ENCODE measurements around the gene BNC2.

DNA sequence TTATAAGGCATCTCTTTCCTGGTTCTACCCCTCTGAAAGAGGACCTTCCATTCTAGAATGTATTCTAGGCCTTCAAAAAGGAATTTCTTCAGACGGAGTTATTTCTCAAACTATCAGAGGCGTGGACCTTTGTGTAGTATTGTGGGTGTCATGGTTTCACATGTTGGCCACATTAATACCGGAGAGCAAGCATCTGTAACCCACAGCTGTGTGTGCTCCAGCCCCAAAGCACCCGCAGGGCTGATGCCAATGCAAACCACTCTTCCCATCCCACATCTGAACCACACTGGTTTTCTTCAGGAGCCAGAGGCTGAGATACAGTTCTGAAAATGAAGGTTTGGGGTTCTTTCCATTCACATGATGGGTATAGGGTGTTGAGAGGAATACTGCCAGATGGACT is 127.1 kb downstream of the BNC2 start:
- no peak for TF ChIP-seq GATA2 (IDR thresholded peaks at IDR 0.05; ENCODE audit: low read depth, low read length)
- TF ChIP-seq GATA3 (IDR thresholded peaks at IDR 0.05; ENCODE audit: low read depth, low read length) = no peak
